T follicular helper cell (primary cell): ENCODE results near the gene NUP210L.
"Not testable (repeated sequence)": the region's sequence is repeated elsewhere in the genome, so short reads cannot be mapped to it uniquely, and the experiment has no call there.

ENCODE experiments used
- DNase-seq: peaks from one replicate; pipeline ENCODE4 v3.0.0-alpha.2; 2020; ENCODE audit warnings: low read depth

The NUP210L gene

GRCh38 chr1:154170547-154171222 lies 15.8 kb upstream of the NUP210L start:
- no peak for DNase-seq

GRCh38 chr1:154167461-154167860 lies 12.6 kb upstream of the NUP210L start:
- no peak for DNase-seq

- no peak for DNase-seq
These were observed 11.3 kb upstream of the NUP210L start for GRCh38 chr1:154166207-154166606.

- DNase-seq: no peak
These were observed 4.7 kb upstream of the NUP210L start for GRCh38 chr1:154159554-154159953.

GRCh38 chr1:154158307-154159125 lies 3.6 kb upstream of the NUP210L start:
- DNase-seq: no peak

GRCh38 chr1:154157520-154158306 lies 2.8 kb upstream of the NUP210L start:
- DNase-seq: peak; percentile 59

GRCh38 chr1:154155251-154155650 lies 378 bp upstream of the NUP210L start:
- no peak for DNase-seq

- DNase-seq: no peak
These were observed 820 bp downstream of the NUP210L start for GRCh38 chr1:154154053-154154452.

DNA sequence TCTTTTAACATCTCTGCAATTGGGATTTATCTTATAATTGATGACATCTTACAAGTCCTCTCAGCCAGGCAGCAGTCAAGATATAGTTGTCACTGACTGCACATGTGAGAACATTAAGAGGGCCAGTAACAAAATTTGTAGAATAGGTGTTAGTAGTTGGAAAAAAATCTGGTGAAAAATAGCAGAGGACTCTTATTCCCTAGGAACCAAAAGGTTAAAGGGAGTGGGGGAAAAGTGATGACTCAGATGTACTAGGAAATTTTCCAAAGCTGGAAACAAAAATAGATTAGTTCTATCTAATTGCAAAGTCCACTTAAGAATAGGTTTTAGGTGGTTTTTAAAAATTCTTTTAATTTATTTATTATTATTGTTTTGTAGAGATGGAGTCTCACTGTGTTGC lies 3.6 kb downstream of the NUP210L start:
- DNase-seq: no peak

DNA sequence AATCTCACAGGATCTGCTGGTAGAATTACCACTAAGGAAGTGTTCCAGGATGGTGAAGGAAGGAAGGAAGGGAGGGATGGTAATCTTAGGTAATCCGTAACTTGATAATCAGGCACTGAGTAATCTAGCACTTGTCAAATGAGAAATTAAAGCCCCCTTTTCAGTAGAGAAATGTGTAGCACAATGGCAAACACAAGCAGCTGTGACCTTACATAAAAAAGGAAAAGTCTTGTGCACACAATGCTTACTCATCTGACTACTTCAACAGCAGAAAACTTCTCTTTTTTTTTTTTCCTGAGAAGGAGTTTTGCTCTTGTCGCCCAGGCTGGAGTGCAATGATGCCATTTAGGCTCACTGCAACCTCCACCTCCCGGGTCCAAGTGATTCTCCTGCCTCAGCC lies 6.1 kb downstream of the NUP210L start:
- no peak for DNase-seq

- not testable (repeated sequence) for DNase-seq
These were observed 7.4 kb downstream of the NUP210L start for GRCh38 chr1:154147505-154147904.

- no peak for DNase-seq
These were observed 8.9 kb downstream of the NUP210L start for GRCh38 chr1:154145986-154146385.

DNA sequence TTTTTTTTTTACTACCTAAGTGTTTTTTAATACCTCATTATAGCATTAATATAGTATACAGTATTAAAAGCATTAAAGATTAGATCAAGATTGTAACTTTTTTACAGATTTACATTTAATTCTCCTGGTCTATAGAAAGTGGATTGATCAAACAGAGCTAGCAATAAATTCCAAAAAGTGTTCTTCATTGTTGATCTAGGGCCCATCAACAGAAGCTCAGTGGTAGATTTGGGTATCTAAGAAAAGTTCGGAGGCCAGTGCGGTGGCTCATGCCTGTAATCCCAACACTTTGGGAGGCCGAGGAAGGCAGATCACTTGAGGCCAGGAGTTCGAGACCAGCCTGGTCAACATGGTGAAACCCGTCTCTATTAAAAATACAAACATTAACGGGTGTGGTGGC lies 12.5 kb downstream of the NUP210L start:
- no peak for DNase-seq

- DNase-seq: no peak
These were observed 13.6 kb downstream of the NUP210L start for GRCh38 chr1:154141240-154141639.

DNA sequence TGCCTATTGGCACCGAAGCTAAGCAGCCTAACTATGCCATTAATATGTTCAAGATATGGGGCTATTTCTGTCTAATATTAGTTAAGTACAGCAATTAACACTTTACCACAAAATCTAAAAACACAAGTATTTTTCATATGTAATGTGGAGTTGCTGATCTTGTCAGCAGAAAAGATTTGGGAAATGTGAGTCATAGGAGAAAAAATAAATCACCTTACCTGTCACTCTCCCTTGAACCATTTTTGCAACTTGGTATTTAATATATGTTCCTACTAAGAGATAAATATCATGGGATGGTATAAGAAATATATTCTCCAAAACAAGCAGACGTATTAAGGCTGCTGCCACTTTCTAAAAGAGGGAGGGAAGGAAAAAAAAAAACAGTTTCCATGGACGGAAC lies 17.0 kb downstream of the NUP210L start:
- no peak for DNase-seq

DNA sequence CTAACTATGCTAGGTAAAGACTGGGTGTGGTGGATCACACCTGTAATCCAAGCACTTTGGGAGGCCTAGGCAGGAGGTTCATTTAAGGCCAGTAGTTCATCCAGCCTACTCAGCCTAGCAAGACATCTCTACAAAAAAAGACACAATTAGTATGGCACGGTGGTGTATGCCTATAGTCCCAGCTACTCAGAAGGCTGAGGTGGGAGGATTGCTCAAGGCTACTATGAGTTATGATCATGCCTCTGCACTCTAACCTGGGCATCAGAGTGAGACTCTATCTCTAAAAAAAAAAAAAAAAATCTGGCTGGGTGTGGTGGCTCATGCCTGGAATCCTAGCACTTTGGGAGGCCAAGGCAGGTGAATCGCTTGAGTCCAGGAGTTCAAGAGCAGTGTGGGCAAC lies 21.6 kb downstream of the NUP210L start:
- DNase-seq: no peak

DNA sequence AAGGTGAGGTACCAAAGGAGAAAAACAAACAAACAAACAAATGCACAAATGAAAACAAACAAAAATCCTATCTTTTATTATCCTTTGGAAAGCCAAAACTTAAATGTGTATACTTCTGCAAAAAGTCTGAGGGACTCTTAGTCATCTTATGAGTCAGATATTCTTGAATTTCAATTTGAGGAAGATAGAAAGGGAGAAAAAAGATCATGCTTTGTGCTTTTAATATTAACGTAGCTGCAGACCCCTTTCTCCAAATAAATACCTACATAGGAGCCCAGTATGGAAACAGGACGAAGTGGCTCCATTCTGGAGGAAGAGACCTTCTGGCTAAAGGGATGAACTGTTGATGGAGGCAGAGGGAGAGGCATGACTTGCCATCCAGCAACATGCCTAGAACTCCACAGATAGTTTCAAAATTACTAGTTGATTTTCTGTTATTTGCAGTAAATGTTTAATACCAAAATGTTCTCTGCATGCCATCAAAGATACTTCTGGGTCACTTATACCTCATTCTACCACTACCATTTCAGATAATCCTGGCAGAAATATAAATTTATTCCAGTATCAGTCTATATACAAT lies 25.4 kb downstream of the NUP210L start:
- DNase-seq: no peak

- not testable (repeated sequence) for DNase-seq
These were observed 31.7 kb downstream of the NUP210L start for GRCh38 chr1:154123205-154123604.

GRCh38 chr1:154117642-154118041 lies 37.2 kb downstream of the NUP210L start:
- DNase-seq: no peak

- DNase-seq: no peak
These were observed 39.7 kb downstream of the NUP210L start for GRCh38 chr1:154115180-154115579.

DNA sequence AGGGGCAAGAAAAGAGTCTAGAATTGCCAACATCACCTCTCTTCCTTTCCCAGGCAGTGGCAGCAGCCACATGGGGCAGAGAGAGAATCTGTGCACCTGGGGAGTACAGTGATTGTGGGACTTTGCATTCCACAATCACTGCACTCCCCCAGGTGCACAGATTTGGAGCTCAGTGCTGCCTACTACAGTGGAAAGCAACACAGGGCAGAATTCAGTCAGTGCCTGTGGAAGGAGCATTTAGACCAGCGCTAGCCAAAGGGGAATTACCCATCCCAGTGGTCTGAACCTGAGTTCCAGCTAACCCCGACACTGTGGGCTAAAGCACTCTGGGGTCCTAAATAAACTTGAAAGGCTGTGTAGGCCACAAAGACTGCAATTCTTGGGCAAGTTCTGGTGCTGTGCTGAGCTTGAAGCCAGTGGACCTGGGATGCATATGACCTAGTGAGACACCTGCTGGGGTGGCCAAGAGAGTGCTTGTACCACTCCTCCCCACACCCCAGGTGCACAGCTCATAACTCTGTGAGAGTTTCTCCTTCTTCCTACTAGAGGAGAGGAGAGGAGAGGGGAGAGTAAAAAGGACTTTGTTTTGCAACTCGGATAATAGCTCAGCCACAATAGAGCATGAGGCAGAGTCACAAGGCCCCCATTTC lies 50.3 kb downstream of the NUP210L start:
- no peak for DNase-seq

GRCh38 chr1:154100141-154100540 lies 54.7 kb downstream of the NUP210L start:
- DNase-seq: not testable (repeated sequence)
